B cell (primary cell): ENCODE measurements around the gene HPCAL4. TPM values are rescaled to one million over a fixed set of nuclear protein-coding genes. Genes with fewer than 3 reads are reported as not detected.

Experiments used
- ATAC-seq: fragments of 200-7000 bp; cut with Tn5 transposase; one replicate; pipeline ENCODE4 v1.10.0; 2021; ENCODE audit warnings: low read depth, mild to moderate bottlenecking, moderate number of reproducible peaks, moderate library complexity
- CTCF ChIA-PET: fragments of 350-600 bp; sonication (Branson Sonifier 250); formaldehyde crosslinking; loops from one replicate; lab custom pipeline; 2021; ENCODE audit warnings: antibody characterized with exemption, inconsistent platforms; lab: Charles Lee
- POLR2A ChIA-PET: fragments of 350-600 bp; sonication (Branson Sonifier 250); formaldehyde crosslinking; loops from one replicate; lab custom pipeline; 2021; ENCODE audit warnings: antibody characterized with exemption; lab: Charles Lee
- DNase-seq: peaks from one replicate; pipeline ENCODE4 v3.0.0; 2013
- H2AFZ ChIP-seq: 2 replicates; pipeline ENCODE4 v1.6.1; 2012; ENCODE audit warnings: mild to moderate bottlenecking, low read depth, low read length; ENCODE audit not compliant: insufficient read depth, poor library complexity, severe bottlenecking
- H3K27ac ChIP-seq, 2 donors: 1 replicate in 1 of 2; 2 replicates in 1 of 2; pipeline ENCODE4 v1.5.1; 2012 to 2013; ENCODE audit warnings: low read length in 2 of 2, mild to moderate bottlenecking in 2 of 2, moderate library complexity in 1 of 2
- H3K27me3 ChIP-seq, 4 experiments: fragments of 200-600 bp in 1 of 4; sonication (generic) in 1 of 4; replicated peaks in 1 of 4; 1 replicate in 2 of 4; 2 replicates in 2 of 4; pipeline versions ENCODE4 v1.6.1 to v1.7.0; 2013 to 2016; ENCODE audit warnings: low read length in 3 of 4, mild to moderate bottlenecking in 2 of 4, mixed read lengths in 1 of 4, moderate library complexity in 1 of 4; ENCODE audit not compliant: insufficient read depth in 4 of 4, control insufficient read depth in 3 of 4; ENCODE audit errors: control extremely low read depth in 1 of 4
- H3K36me3 ChIP-seq, 2 experiments: replicated peaks in 1 of 2; 1 replicate in 1 of 2; 2 replicates in 1 of 2; pipeline versions ENCODE4 v1.6.1 to v1.7.1; 2013; ENCODE audit warnings: low read length in 1 of 2; ENCODE audit not compliant: insufficient read depth in 2 of 2, control insufficient read depth in 1 of 2; ENCODE audit errors: control extremely low read depth in 1 of 2, extremely low read depth in 1 of 2
- H3K4me1 ChIP-seq, 2 donors: fragments of 200-600 bp in 1 of 2; sonication (generic) in 1 of 2; 1 replicate in 1 of 2; 2 replicates in 1 of 2; pipeline versions ENCODE4 v1.5.1 to v1.6.1; 2013 to 2017; ENCODE audit warnings: low read length in 2 of 2; ENCODE audit not compliant: control insufficient read depth in 2 of 2, insufficient read depth in 2 of 2
- H3K4me2 ChIP-seq: replicated peaks from 2 replicates; pipeline ENCODE3; 2012; ENCODE audit warnings: mild to moderate bottlenecking, low read depth, low read length; ENCODE audit not compliant: poor library complexity, severe bottlenecking
- H3K4me3 ChIP-seq, 5 experiments: fragments of 200-600 bp in 1 of 5; sonication (generic) in 1 of 5; 1 replicate in 3 of 5; 2 replicates in 2 of 5; pipeline versions ENCODE4 v1.5.1 to v1.7.0; 2011 to 2016; ENCODE audit warnings: low read length in 4 of 5, mild to moderate bottlenecking in 4 of 5, low read depth in 2 of 5, control low read depth in 1 of 5, moderate library complexity in 1 of 5; ENCODE audit not compliant: insufficient read depth in 1 of 5; ENCODE audit errors: control extremely low read depth in 1 of 5, extremely low read depth in 1 of 5
- H3K79me2 ChIP-seq: fragments of 200-600 bp; sonication (generic); one replicate; pipeline ENCODE4 v1.6.0; 2016; ENCODE audit warnings: low read length; ENCODE audit not compliant: control insufficient read depth, insufficient read depth
- H3K9ac ChIP-seq: fragments of 200-600 bp; sonication (generic); 2 replicates; pipeline ENCODE4 v1.6.1; 2017; ENCODE audit warnings: mild to moderate bottlenecking, low read length, moderate library complexity
- H3K9me3 ChIP-seq, 3 donors: one replicate each; pipeline versions ENCODE4 v1.6.1 to v1.7.1; 2013; ENCODE audit warnings: low read length in 2 of 3; ENCODE audit not compliant: control insufficient read depth in 2 of 3, insufficient read depth in 1 of 3; ENCODE audit errors: control extremely low read depth in 1 of 3
- H4K20me1 ChIP-seq: 2 replicates; pipeline ENCODE4 v1.6.0; 2012; ENCODE audit warnings: mild to moderate bottlenecking, low read length; ENCODE audit not compliant: insufficient read depth, control insufficient read depth, poor library complexity, severe bottlenecking
- H3K27ac Mint-ChIP-seq: one replicate; pipeline ENCODE4 v1.8.0; 2021; ENCODE audit warnings: mixed read lengths
- H3K27me3 Mint-ChIP-seq: one replicate; pipeline ENCODE4 v1.8.0; 2021; ENCODE audit warnings: mixed read lengths
- H3K4me1 Mint-ChIP-seq: one replicate; pipeline ENCODE4 v1.8.0; 2021; ENCODE audit warnings: mixed read lengths
- H3K4me3 Mint-ChIP-seq: one replicate; pipeline ENCODE4 v1.8.0; 2021; ENCODE audit warnings: mixed read lengths
- H3K9me3 Mint-ChIP-seq: one replicate; pipeline ENCODE4 v1.8.0; 2022; ENCODE audit warnings: mixed read lengths; ENCODE audit not compliant: insufficient read depth
- CTCF ChIP-seq: fragments of 200-600 bp; IDR thresholded peaks from one replicate; pipeline ENCODE4 v1.8.0; 2022; ENCODE audit warnings: antibody characterized with exemption, mild to moderate bottlenecking
- EZH2 ChIP-seq: IDR thresholded peaks from 2 replicates; pipeline ENCODE4 v1.6.1; 2012; ENCODE audit warnings: borderline replicate concordance, low read depth, mild to moderate bottlenecking, moderate library complexity, low read length; ENCODE audit not compliant: insufficient read depth, poor library complexity, severe bottlenecking
- WGBS: methylation state at CpG from one replicate; pipeline ENCODE4 v1.1.5; 2013; ENCODE audit warnings: missing lambda C conversion rate; ENCODE audit not compliant: insufficient coverage; 5-methylcytosine and 5-hydroxymethylcytosine counted together
- intact Hi-C: fragments of 100-400 bp; cut with micrococcal nuclease; formaldehyde crosslinking; loops from one replicate; pipeline ENCODE4 v1.10.0; 2022
- polyA plus RNA-seq: library from polyadenylated mRNA; depleted of rRNA; stranded (reverse); fragments of >200 nt; gene quantifications from 2 replicates; pipeline ENCODE4 v1.2.3, GENCODE V29; 2012
- total RNA-seq, 2 donors: library from RNA; stranded (reverse); fragments of 120-200 nt in 1 of 2; gene quantifications; 1 replicate in 1 of 2; 2 replicates in 1 of 2; pipeline versions ENCODE4 v1.2.3 to v1.2.4, GENCODE V29; 2013 to 2022

The HPCAL4 gene
- total and polyA plus RNA-seq, 2 donors (not counting 1 experiment from before 2014, with no cell fraction given), result not detected

GRCh38 chr1:39650431-39650830 is 40.8 kb downstream of the HPCAL4 start:
- Histone ChIP-seq H3K36me3 (no peaks in the 10 kb centered on the region), H2AFZ (no peak overlapping the region), H3K79me2 (no peaks in the 10 kb centered on the region), H3K4me2 (no peak overlapping the region), H3K4me1 (peaks cover 4 to 5% of the 10 kb centered on the region in 2 donors), H4K20me1 (no peaks in the 10 kb centered on the region), H3K9me3 (no peaks in the 10 kb centered on the region), H3K4me3 (no peak overlapping the region), H3K27ac (no peak overlapping the region), H3K9ac (no peak overlapping the region), H3K27me3 (peaks cover 0 to 7% (median 6%) of the 10 kb centered on the region in 4 experiments)
- H3K4me1 Mint-ChIP-seq, result peaks cover 2% of the 10 kb centered on the region
- intact Hi-C loops, result no loop called here
- TF ChIP-seq CTCF (no peak), EZH2 (no peak)
- no peaks in the 10 kb centered on the region for H3K9me3 Mint-ChIP-seq
- H3K27ac Mint-ChIP-seq, result no peak overlapping the region
- no peak overlapping the region for H3K4me3 Mint-ChIP-seq
- H3K27me3 Mint-ChIP-seq, result peaks cover 19% of the 10 kb centered on the region
- no CpG with 5 or more reads among the region's 1 CpG for WGBS
- ChIA-PET POLR2A (no interaction called here), CTCF (interaction anchor here (1.5 to 11.2 kb wide), 3 partner anchors 9 to 43 kb away, joined by 3 to 190 read pairs (median 34); no protein-coding TSS in a partner anchor)
- DNase-seq (no peak), ATAC-seq (no peak)

GRCh38 chr1:39649636-39650185 is 41.5 kb downstream of the HPCAL4 start:
- no peak overlapping the region for H3K4me3 ChIP-seq
- Mint-ChIP-seq H3K27me3 (peaks cover 19% of the 10 kb centered on the region), H3K4me1 (peaks cover 2% of the 10 kb centered on the region), H3K4me3 (no peak overlapping the region), H3K27ac (no peak overlapping the region), H3K9me3 (no peaks in the 10 kb centered on the region)
- no peak overlapping the region for H2AFZ ChIP-seq
- ATAC-seq, result no peak
- intact Hi-C loops, result no loop called here
- peaks cover 4 to 5% of the 10 kb centered on the region in 2 donors for H3K4me1 ChIP-seq
- H3K27me3 ChIP-seq, result peaks cover 0 to 7% (median 6%) of the 10 kb centered on the region in 4 experiments
- H3K9me3 ChIP-seq, result no peaks in the 10 kb centered on the region
- H4K20me1 ChIP-seq, result no peaks in the 10 kb centered on the region
- 80% methylated on average over 1 of the region's 2 CpGs for WGBS
- no peak for DNase-seq
- H3K36me3 ChIP-seq, result no peaks in the 10 kb centered on the region
- H3K9ac ChIP-seq, result no peak overlapping the region
- H3K79me2 ChIP-seq, result no peaks in the 10 kb centered on the region
- TF ChIP-seq EZH2 (no peak), CTCF (no peak)
- ChIA-PET POLR2A (no interaction called here), CTCF (interaction anchor here (4.9 kb wide), 1 partner anchor 9 kb away, joined by 34 read pairs; no protein-coding TSS in a partner anchor)
- no peak overlapping the region for H3K4me2 ChIP-seq
- H3K27ac ChIP-seq, result no peak overlapping the region
